GM23338 (cell line): ENCODE results near the gene MDM4. TPM values are rescaled to one million over a fixed set of nuclear protein-coding genes. Genes with fewer than 3 reads are reported as not detected.

Experiments used
- ATAC-seq: fragments of 200-7000 bp; cut with Tn5 transposase; 3 replicates; pipeline ENCODE4 v1.9.1; 2020
- DNase-seq: peaks from one replicate; pipeline ENCODE4 v3.0.0-alpha.2; 2015; ENCODE audit warnings: low spot score
- H2AFZ ChIP-seq: fragments of 200-600 bp; sonication (generic); 2 replicates; pipeline ENCODE4 v1.8.0; 2016; ENCODE audit warnings: antibody characterized with exemption, mild to moderate bottlenecking, moderate library complexity
- H3F3A ChIP-seq: fragments of 200-600 bp; sonication (generic); replicated peaks from 2 replicates; pipeline ENCODE4 v1.8.0; 2017; ENCODE audit warnings: antibody characterized with exemption, mixed run types, low read depth
- H3K27ac ChIP-seq: fragments of 200-600 bp; sonication (generic); 2 replicates; pipeline ENCODE4 v1.6.1; 2016; ENCODE audit warnings: low read depth
- H3K27me3 ChIP-seq: fragments of 200-600 bp; sonication (generic); 2 replicates; pipeline ENCODE4 v1.8.0; 2016; ENCODE audit warnings: mild to moderate bottlenecking, mixed run types, moderate library complexity; ENCODE audit not compliant: insufficient read depth
- H3K36me3 ChIP-seq: fragments of 200-600 bp; sonication (generic); 2 replicates; pipeline ENCODE4 v1.8.0; 2016; ENCODE audit warnings: mild to moderate bottlenecking; ENCODE audit not compliant: insufficient read depth
- H3K4me1 ChIP-seq: fragments of 200-600 bp; sonication (generic); 2 replicates; pipeline ENCODE4 v1.8.0; 2016; ENCODE audit warnings: mild to moderate bottlenecking, moderate library complexity; ENCODE audit not compliant: insufficient read depth
- H3K4me2 ChIP-seq: fragments of 200-600 bp; sonication (generic); 2 replicates; pipeline ENCODE4 v1.7.1; 2017; ENCODE audit warnings: mixed run types
- H3K4me3 ChIP-seq: fragments of 200-600 bp; sonication (generic); 2 replicates; pipeline ENCODE4 v1.6.1; 2016; ENCODE audit warnings: mixed run types
- H3K79me2 ChIP-seq: fragments of 200-600 bp; sonication (generic); replicated peaks from 2 replicates; pipeline ENCODE4 v1.8.0; 2017; ENCODE audit warnings: mild to moderate bottlenecking; ENCODE audit not compliant: insufficient read depth
- H3K9me2 ChIP-seq: fragments of 200-600 bp; sonication (generic); 2 replicates; pipeline ENCODE4 v1.8.0; 2017; ENCODE audit not compliant: insufficient read depth
- H4K20me1 ChIP-seq: fragments of 200-600 bp; sonication (generic); replicated peaks from 2 replicates; pipeline ENCODE4 v1.8.0; 2017; ENCODE audit warnings: mild to moderate bottlenecking; ENCODE audit not compliant: insufficient read depth
- H3K27ac Mint-ChIP-seq: 2 replicates; pipeline ENCODE4 v1.8.0; 2020; ENCODE audit warnings: inconsistent platforms, mild to moderate bottlenecking, moderate library complexity, mixed read lengths
- H3K27me3 Mint-ChIP-seq: 3 replicates; pipeline ENCODE4 v1.8.0; 2022; ENCODE audit warnings: low read depth, mild to moderate bottlenecking, moderate library complexity, mixed read lengths, inconsistent platforms; ENCODE audit not compliant: insufficient read depth, poor library complexity
- H3K36me3 Mint-ChIP-seq: 3 replicates; pipeline ENCODE4 v1.8.0; 2021; ENCODE audit warnings: low read depth, mild to moderate bottlenecking, inconsistent platforms, moderate library complexity, mixed read lengths
- H3K4me1 Mint-ChIP-seq: 3 replicates; pipeline ENCODE4 v1.8.0; 2020; ENCODE audit warnings: mild to moderate bottlenecking, inconsistent platforms, mixed read lengths
- H3K4me3 Mint-ChIP-seq: 3 replicates; pipeline ENCODE4 v1.8.0; 2021; ENCODE audit warnings: moderate library complexity, mild to moderate bottlenecking, inconsistent platforms, mixed read lengths
- H3K9me3 Mint-ChIP-seq: 3 replicates; pipeline ENCODE4 v1.8.0; 2020; ENCODE audit warnings: moderate library complexity, mild to moderate bottlenecking, inconsistent platforms, mixed read lengths
- CREB1 ChIP-seq: fragments of 250-450 bp; sonication (Bioruptor Pico); IDR thresholded peaks from 2 replicates; pipeline ENCODE4 v1.5.0; 2020; ENCODE audit warnings: low read depth, mild to moderate bottlenecking, moderate library complexity
- ETS1 ChIP-seq: IDR thresholded peaks from 2 replicates; pipeline ENCODE4 v1.6.1; 2016; ENCODE audit warnings: antibody characterized with exemption
- EZH2 ChIP-seq: fragments of 200-600 bp; sonication (generic); IDR thresholded peaks from one replicate; pipeline ENCODE4 v1.8.0; 2017; ENCODE audit warnings: antibody characterized with exemption, mild to moderate bottlenecking, low read depth; ENCODE audit not compliant: unreplicated experiment
- EZH2phosphoT487 ChIP-seq: fragments of 200-600 bp; sonication (generic); IDR thresholded peaks from one replicate; pipeline ENCODE4 v1.8.1; 2018; ENCODE audit warnings: antibody characterized with exemption; ENCODE audit not compliant: unreplicated experiment
- JUNB ChIP-seq: IDR thresholded peaks from one replicate; pipeline ENCODE4 v1.6.1; 2016; ENCODE audit warnings: antibody characterized with exemption; ENCODE audit not compliant: unreplicated experiment
- POLR2AphosphoS5 ChIP-seq: IDR thresholded peaks from 2 replicates; pipeline ENCODE4 v1.6.1; 2016; ENCODE audit warnings: antibody characterized with exemption, low read depth
- REST ChIP-seq: IDR thresholded peaks from one replicate; pipeline ENCODE4 v1.6.1; 2018; ENCODE audit warnings: antibody characterized with exemption; ENCODE audit not compliant: unreplicated experiment
- ZNF331 ChIP-seq: fragments of 250-450 bp; sonication (Bioruptor Pico); IDR thresholded peaks from 2 replicates; pipeline ENCODE4 v1.5.0; 2020; ENCODE audit warnings: low read depth, mild to moderate bottlenecking, moderate library complexity
- ZNF462 ChIP-seq: fragments of 250-450 bp; sonication (Bioruptor Pico); IDR thresholded peaks from 2 replicates; pipeline ENCODE4 v1.5.0; 2020; ENCODE audit warnings: mild to moderate bottlenecking, moderate library complexity
- polyA plus RNA-seq: library from polyadenylated mRNA; unstranded; fragments of >200 nt; fragmentation: Nextera tagmentation; extraction: Ambion mirVana; gene quantifications from 2 replicates; pipeline ENCODE4 v1.2.1, GENCODE V29; 2016
- total RNA-seq: library from RNA; depleted of rRNA; stranded (reverse); fragments of >200 nt; shearing (Covaris generic); gene quantifications from 2 replicates; pipeline ENCODE4 v1.2.3, GENCODE V29; 2014

Gene MDM4
- total and polyA plus RNA-seq, 2 experiments from 2014 or later, result 24.8 to 56.1 TPM

GRCh38 chr1:204507317-204508105 is 8.7 kb upstream of the MDM4 start:
- H3K79me2 ChIP-seq, result no peaks in the 10 kb centered on the region
- Mint-ChIP-seq H3K27me3 (peaks cover 25% of the 10 kb centered on the region), H3K9me3 (peaks cover 7% of the 10 kb centered on the region; the same call in 2 of the 3 replicates), H3K4me3 (peak overlapping the region; percentile 88), H3K4me1 (peaks cover 11% of the 10 kb centered on the region; the same call in 2 of the 3 replicates), H3K27ac (peak overlapping the region; percentile 97), H3K36me3 (peaks cover 3% of the 10 kb centered on the region; the same call in 2 of the 3 replicates)
- no peaks in the 10 kb centered on the region; the same call in 1 of the 2 replicates for H3K4me1 ChIP-seq
- H3K4me3 ChIP-seq, result peak overlapping the region; percentile 59
- no peaks in the 10 kb centered on the region for H3F3A ChIP-seq
- H3K36me3 ChIP-seq, result no peaks in the 10 kb centered on the region
- H3K4me2 ChIP-seq, result peak overlapping the region; percentile 73
- no peaks in the 10 kb centered on the region for H3K9me2 ChIP-seq
- TF ChIP-seq EZH2 (no peak), POLR2AphosphoS5 (peak; percentile 71)
- H4K20me1 ChIP-seq, result no peaks in the 10 kb centered on the region
- ATAC-seq (peak; percentile 57), DNase-seq (peak; percentile 94)
- peak overlapping the region; percentile 3; the same call in 1 of the 2 replicates for H2AFZ ChIP-seq
- H3K27ac ChIP-seq, result peak overlapping the region; percentile 85
- H3K27me3 ChIP-seq, result no peaks in the 10 kb centered on the region

- H3K79me2 ChIP-seq, result no peaks in the 10 kb centered on the region
- H3K27ac ChIP-seq, result no peak overlapping the region
- DNase-seq (no peak), ATAC-seq (no peak)
- no peaks in the 10 kb centered on the region for H4K20me1 ChIP-seq
- Mint-ChIP-seq H3K9me3 (peaks cover 7% of the 10 kb centered on the region; the same call in 2 of the 3 replicates), H3K4me1 (peaks cover 4% of the 10 kb centered on the region; the same call in 1 of the 3 replicates), H3K4me3 (no peak overlapping the region; the same call in 2 of the 3 replicates), H3K36me3 (peaks cover 3% of the 10 kb centered on the region; the same call in 2 of the 3 replicates), H3K27me3 (peaks cover 25% of the 10 kb centered on the region), H3K27ac (no peak overlapping the region)
- no peak overlapping the region for H2AFZ ChIP-seq
- no peaks in the 10 kb centered on the region for H3K36me3 ChIP-seq
- H3F3A ChIP-seq, result no peaks in the 10 kb centered on the region
- no peaks in the 10 kb centered on the region; the same call in 1 of the 2 replicates for H3K4me1 ChIP-seq
- H3K4me3 ChIP-seq, result no peak overlapping the region
- H3K9me2 ChIP-seq, result no peaks in the 10 kb centered on the region
- H3K27me3 ChIP-seq, result no peaks in the 10 kb centered on the region
- H3K4me2 ChIP-seq, result no peak overlapping the region
- TF ChIP-seq ETS1 (no peak), EZH2 (no peak), JUNB (no peak), CREB1 (no peak), ZNF331 (no peak), ZNF462 (CRISPR knock-in tag) (no peak), EZH2phosphoT487 (no peak), REST (no peak)
Observed at GRCh38 chr1:204509186-204509635, 7.0 kb upstream of the MDM4 start.
